Nephron progenitor cell (in vitro differentiated cells): ENCODE measurements around the gene NUDT6.
"Not testable (repeated sequence)": the region's sequence is repeated elsewhere in the genome, so short reads cannot be mapped to it uniquely, and the experiment has no call there.

ENCODE experiments used
- DNase-seq: peaks from one replicate; pipeline ENCODE4 v3.0.0; 2021
- H3K27ac Mint-ChIP-seq: 2 replicates; pipeline ENCODE4 v1.8.0; 2021; ENCODE audit warnings: mild to moderate bottlenecking, moderate library complexity, mixed read lengths
- H3K27me3 Mint-ChIP-seq: 2 replicates; pipeline ENCODE4 v1.8.0; 2021; ENCODE audit warnings: mild to moderate bottlenecking, low read depth, mixed read lengths; ENCODE audit not compliant: poor library complexity
- H3K36me3 Mint-ChIP-seq: 2 replicates; pipeline ENCODE4 v1.8.0; 2021; ENCODE audit warnings: low read depth, mixed read lengths
- H3K4me1 Mint-ChIP-seq: 2 replicates; pipeline ENCODE4 v1.8.0; 2021; ENCODE audit warnings: mixed read lengths
- H3K4me3 Mint-ChIP-seq: 2 replicates; pipeline ENCODE4 v1.8.0; 2021; ENCODE audit warnings: mild to moderate bottlenecking, moderate library complexity, mixed read lengths
- H3K9me3 Mint-ChIP-seq: 2 replicates; pipeline ENCODE4 v1.8.0; 2021; ENCODE audit warnings: mild to moderate bottlenecking, moderate library complexity, mixed read lengths
- TF ChIP-seq, protein P1 (sequence below): fragments of 200-600 bp; sonication (generic); IDR thresholded peaks from 2 replicates; pipeline ENCODE4 v1.5.0; 2021; ENCODE audit warnings: antibody characterized with exemption

The NUDT6 gene

DNA sequence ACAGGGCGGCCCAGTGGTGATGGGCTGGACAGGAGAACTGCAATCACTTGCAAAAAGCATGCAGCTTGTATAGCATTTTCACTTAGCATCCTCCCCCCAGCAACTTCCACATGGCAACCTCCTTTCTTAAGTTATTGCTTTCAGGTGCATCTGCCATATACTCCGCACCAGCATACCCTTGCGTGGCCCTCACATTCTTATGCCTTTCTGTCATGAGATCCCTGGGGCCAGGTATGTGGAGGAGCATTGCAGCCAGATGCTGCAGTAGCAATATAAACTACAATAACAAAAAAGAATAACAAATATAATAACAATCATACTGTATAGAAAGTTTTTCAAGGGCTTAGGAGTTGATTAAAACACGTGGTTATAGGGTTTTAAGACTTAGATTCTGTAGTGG lies 26.3 kb upstream of the NUDT6 start:
- DNase-seq: no peak
- H3K4me3 Mint-ChIP-seq: no peak overlapping the region
- no peak overlapping the region for H3K27ac Mint-ChIP-seq
- peaks cover 23% of the 10 kb centered on the region for H3K9me3 Mint-ChIP-seq
- peaks cover 80% of the 10 kb centered on the region for H3K36me3 Mint-ChIP-seq
- H3K27me3 Mint-ChIP-seq: peaks cover 3% of the 10 kb centered on the region
- no peaks in the 10 kb centered on the region for H3K4me1 Mint-ChIP-seq
- TF ChIP-seq, protein P1, sequence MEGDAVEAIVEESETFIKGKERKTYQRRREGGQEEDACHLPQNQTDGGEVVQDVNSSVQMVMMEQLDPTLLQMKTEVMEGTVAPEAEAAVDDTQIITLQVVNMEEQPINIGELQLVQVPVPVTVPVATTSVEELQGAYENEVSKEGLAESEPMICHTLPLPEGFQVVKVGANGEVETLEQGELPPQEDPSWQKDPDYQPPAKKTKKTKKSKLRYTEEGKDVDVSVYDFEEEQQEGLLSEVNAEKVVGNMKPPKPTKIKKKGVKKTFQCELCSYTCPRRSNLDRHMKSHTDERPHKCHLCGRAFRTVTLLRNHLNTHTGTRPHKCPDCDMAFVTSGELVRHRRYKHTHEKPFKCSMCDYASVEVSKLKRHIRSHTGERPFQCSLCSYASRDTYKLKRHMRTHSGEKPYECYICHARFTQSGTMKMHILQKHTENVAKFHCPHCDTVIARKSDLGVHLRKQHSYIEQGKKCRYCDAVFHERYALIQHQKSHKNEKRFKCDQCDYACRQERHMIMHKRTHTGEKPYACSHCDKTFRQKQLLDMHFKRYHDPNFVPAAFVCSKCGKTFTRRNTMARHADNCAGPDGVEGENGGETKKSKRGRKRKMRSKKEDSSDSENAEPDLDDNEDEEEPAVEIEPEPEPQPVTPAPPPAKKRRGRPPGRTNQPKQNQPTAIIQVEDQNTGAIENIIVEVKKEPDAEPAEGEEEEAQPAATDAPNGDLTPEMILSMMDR: no peak

DNA sequence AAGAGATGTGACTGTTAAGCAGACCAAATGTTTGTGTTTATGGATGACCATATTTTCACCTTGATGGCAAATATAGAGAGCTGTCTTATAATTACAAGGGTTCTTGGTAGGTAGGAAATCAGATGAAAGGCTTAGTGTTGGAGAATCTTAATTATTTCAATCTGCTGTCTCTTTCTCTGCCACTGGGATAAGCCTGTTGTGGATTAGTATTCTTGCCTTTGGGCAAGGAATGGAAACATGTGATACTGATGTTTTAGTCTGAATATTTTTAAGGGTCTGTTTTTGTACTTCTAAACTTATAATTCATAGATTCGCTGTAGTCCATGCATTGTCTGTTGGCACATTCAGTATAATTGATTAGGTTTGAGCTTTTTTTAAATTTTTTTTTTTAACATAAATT lies 23.7 kb upstream of the NUDT6 start:
- H3K4me3 Mint-ChIP-seq: no peak overlapping the region
- peaks cover 79% of the 10 kb centered on the region for H3K36me3 Mint-ChIP-seq
- H3K27ac Mint-ChIP-seq: no peak overlapping the region
- no peak for DNase-seq
- H3K27me3 Mint-ChIP-seq: peaks cover 3% of the 10 kb centered on the region
- H3K9me3 Mint-ChIP-seq: peaks cover 32% of the 10 kb centered on the region
- H3K4me1 Mint-ChIP-seq: no peaks in the 10 kb centered on the region
- TF ChIP-seq, protein P1: no peak

DNA sequence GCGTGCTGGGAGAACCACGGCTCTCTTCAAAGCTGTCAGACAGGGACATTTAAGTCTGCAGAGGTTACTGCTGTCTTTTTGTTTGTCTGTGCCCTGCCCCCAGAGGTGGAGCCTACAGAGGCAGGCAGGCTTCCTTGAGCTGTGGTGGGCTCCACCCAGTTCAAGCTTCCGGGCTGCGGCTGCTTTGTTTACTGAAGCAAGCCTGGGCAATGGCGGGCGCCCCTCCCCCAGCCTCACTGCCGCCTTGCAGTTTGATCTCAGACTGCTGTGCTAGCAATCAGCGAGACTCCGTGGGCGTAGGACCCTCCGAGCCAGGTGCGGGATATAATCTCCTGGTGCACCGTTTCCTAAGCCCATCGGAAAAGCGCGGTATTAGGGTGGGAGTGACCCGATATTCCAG lies 22.7 kb upstream of the NUDT6 start:
- not testable (repeated sequence) for H3K27me3 Mint-ChIP-seq, H3K27ac Mint-ChIP-seq, H3K4me1 Mint-ChIP-seq, DNase-seq, H3K4me3 Mint-ChIP-seq
- Mint-ChIP-seq H3K36me3 (peaks cover 79% of the 10 kb centered on the region), H3K9me3 (peaks cover 32% of the 10 kb centered on the region)

DNA sequence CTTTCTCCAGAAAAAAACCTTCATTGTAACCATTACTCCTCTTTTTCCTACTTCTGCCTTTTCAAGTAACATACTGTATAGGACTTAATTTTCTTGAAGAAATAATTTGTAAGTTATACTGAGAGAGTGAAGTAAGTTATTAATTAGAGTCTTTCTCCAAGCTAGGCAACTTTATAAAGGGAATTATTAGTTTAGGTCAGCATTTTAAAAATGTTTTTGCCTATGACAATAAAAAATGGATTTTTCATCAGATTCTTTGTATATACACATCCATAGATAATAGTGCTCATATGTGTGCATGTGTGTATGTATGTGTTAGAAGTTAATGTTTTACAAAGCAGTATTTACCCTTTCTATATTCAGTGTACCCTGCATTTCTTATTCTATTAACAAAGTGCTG lies 10.4 kb upstream of the NUDT6 start:
- no peaks in the 10 kb centered on the region for H3K4me1 Mint-ChIP-seq
- peaks cover 31% of the 10 kb centered on the region for H3K36me3 Mint-ChIP-seq
- no peaks in the 10 kb centered on the region for H3K9me3 Mint-ChIP-seq
- H3K4me3 Mint-ChIP-seq: no peak overlapping the region
- no peak overlapping the region for H3K27ac Mint-ChIP-seq
- DNase-seq: no peak
- TF ChIP-seq, protein P1: no peak
- no peaks in the 10 kb centered on the region for H3K27me3 Mint-ChIP-seq

DNA sequence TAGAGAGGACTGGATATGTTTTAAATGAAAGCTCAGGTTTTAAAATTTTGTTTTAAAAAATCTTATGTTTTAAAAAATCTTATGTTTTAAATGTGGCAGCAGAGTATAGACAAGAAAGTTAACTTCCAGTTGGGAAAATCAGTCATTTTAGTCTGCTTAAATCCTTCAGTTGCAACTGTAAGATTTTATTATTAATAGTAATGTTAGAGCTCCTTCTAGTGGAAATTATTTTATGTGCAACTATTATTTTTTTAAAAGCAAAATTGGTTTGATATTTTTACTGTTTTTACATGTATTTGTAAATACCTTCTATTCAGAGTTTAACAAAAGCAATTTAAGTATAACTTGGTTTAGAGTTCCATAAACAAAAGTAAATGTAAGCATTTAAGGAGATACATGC lies 8.5 kb upstream of the NUDT6 start:
- H3K4me1 Mint-ChIP-seq: no peaks in the 10 kb centered on the region
- no peak for DNase-seq

DNA sequence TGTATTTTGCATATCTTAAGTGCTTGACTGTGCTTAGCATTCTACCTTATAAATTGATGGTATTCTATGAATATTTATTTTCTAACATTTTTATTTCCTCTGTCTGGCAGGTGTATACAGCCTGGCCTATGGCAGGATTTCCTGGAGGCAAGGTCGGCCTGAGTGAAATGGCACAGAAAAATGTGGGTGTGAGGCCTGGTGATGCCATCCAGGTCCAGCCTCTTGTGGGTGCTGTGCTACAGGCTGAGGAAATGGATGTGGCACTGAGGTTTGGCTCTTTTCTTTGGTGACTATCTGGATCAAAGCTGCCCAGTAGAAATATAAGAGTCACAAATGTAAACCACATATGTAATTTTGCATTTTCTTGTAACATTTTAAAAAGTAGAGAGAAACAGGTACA lies 6.5 kb upstream of the NUDT6 start:
- Mint-ChIP-seq H3K4me1 (no peaks in the 10 kb centered on the region), H3K9me3 (no peaks in the 10 kb centered on the region), H3K36me3 (peaks cover 5% of the 10 kb centered on the region), H3K27ac (no peak overlapping the region), H3K4me3 (no peak overlapping the region), H3K27me3 (no peaks in the 10 kb centered on the region)
- no peak for DNase-seq
- TF ChIP-seq, protein P1: no peak

More for the DNA sequence above, 8.5 kb upstream of the NUDT6 start:
- H3K9me3 Mint-ChIP-seq: no peaks in the 10 kb centered on the region
- H3K4me3 Mint-ChIP-seq: no peak overlapping the region
- H3K27ac Mint-ChIP-seq: no peak overlapping the region
- TF ChIP-seq, protein P1: peak; percentile 47
- no peaks in the 10 kb centered on the region for H3K27me3 Mint-ChIP-seq
- peaks cover 21% of the 10 kb centered on the region for H3K36me3 Mint-ChIP-seq
